CD14-positive monocyte (primary cell): ENCODE measurements around the gene PKD1L1. TPM values are rescaled to one million over a fixed set of nuclear protein-coding genes. Genes with fewer than 3 reads are reported as not detected.

Experiments used
- DNase-seq, 3 donors: peaks; one replicate each; pipeline ENCODE4 v3.0.0-alpha.2; 2011 to 2022
- H2AFZ ChIP-seq: 2 replicates; pipeline ENCODE4 v1.6.0; 2012; ENCODE audit warnings: mild to moderate bottlenecking, low read depth, low read length, inconsistent platforms; ENCODE audit not compliant: insufficient read depth, poor library complexity, severe bottlenecking
- H3K27ac ChIP-seq, 2 donors: 1 replicate in 1 of 2; 2 replicates in 1 of 2; pipeline ENCODE4 v1.5.1; 2012 to 2013; ENCODE audit warnings: low read length in 2 of 2, control low read depth in 1 of 2, inconsistent platforms in 1 of 2, low read depth in 1 of 2, mild to moderate bottlenecking in 1 of 2
- H3K27me3 ChIP-seq, 2 donors: one replicate each; pipeline versions ENCODE4 v1.6.0 to v1.6.1; 2011 to 2013; ENCODE audit warnings: low read length in 2 of 2; ENCODE audit not compliant: control insufficient read depth in 2 of 2, insufficient read depth in 2 of 2
- H3K36me3 ChIP-seq, 2 donors: replicated peaks in 1 of 2; 1 replicate in 1 of 2; 2 replicates in 1 of 2; pipeline versions ENCODE4 v1.5.1 to v1.6.1; 2012 to 2013; ENCODE audit warnings: low read length in 2 of 2, control low read depth in 1 of 2, inconsistent platforms in 1 of 2, mild to moderate bottlenecking in 1 of 2; ENCODE audit not compliant: insufficient read depth in 2 of 2, control insufficient read depth in 1 of 2
- H3K4me1 ChIP-seq, 2 donors: 1 replicate in 1 of 2; 2 replicates in 1 of 2; pipeline versions ENCODE4 v1.5.1 to v1.6.1; 2012 to 2013; ENCODE audit warnings: low read length in 2 of 2, control low read depth in 1 of 2, inconsistent platforms in 1 of 2, mild to moderate bottlenecking in 1 of 2, moderate library complexity in 1 of 2; ENCODE audit not compliant: insufficient read depth in 2 of 2, control insufficient read depth in 1 of 2
- H3K4me2 ChIP-seq: replicated peaks from 2 replicates; pipeline ENCODE3; 2012; ENCODE audit warnings: low read length, moderate library complexity, mild to moderate bottlenecking; ENCODE audit not compliant: poor library complexity, severe bottlenecking; ENCODE audit errors: extremely low read depth
- H3K4me3 ChIP-seq, 3 experiments: fragments of 200-600 bp in 1 of 3; sonication (generic) in 1 of 3; replicated peaks in 1 of 3; 1 replicate in 2 of 3; 2 replicates in 1 of 3; pipeline ENCODE4 v1.5.1; 2011 to 2013; ENCODE audit warnings: low read length in 3 of 3, mild to moderate bottlenecking in 3 of 3, control low read depth in 2 of 3, low read depth in 2 of 3, inconsistent platforms in 1 of 3, moderate library complexity in 1 of 3
- H3K79me2 ChIP-seq: 2 replicates; pipeline ENCODE4 v1.6.0; 2012; ENCODE audit warnings: mild to moderate bottlenecking, control low read depth, inconsistent platforms, low read length, moderate library complexity; ENCODE audit not compliant: insufficient read depth
- H3K9ac ChIP-seq: 2 replicates; pipeline ENCODE4 v1.6.0; 2017; ENCODE audit warnings: low read length, mild to moderate bottlenecking; ENCODE audit not compliant: insufficient read depth, poor library complexity, severe bottlenecking
- H3K9me3 ChIP-seq, 2 donors: replicated peaks in 1 of 2; 1 replicate in 1 of 2; 2 replicates in 1 of 2; pipeline versions ENCODE4 v1.5.1 to v1.6.1; 2012 to 2013; ENCODE audit warnings: low read length in 2 of 2, control low read depth in 1 of 2; ENCODE audit not compliant: control insufficient read depth in 1 of 2, insufficient read depth in 1 of 2
- H4K20me1 ChIP-seq: 2 replicates; pipeline ENCODE4 v1.6.0; 2012; ENCODE audit warnings: mild to moderate bottlenecking, low read length, control low read depth, moderate library complexity; ENCODE audit not compliant: insufficient read depth
- H3K27ac Mint-ChIP-seq, 7 donors: one replicate each; pipeline ENCODE4 v1.8.0; 2020; ENCODE audit warnings: mild to moderate bottlenecking in 7 of 7, mixed read lengths in 7 of 7, moderate library complexity in 6 of 7, inconsistent platforms in 2 of 7
- H3K27me3 Mint-ChIP-seq, 3 donors: one replicate each; pipeline ENCODE4 v1.8.0; 2021 to 2022; ENCODE audit warnings: low read depth in 3 of 3, mild to moderate bottlenecking in 3 of 3, mixed read lengths in 3 of 3, moderate library complexity in 3 of 3, inconsistent platforms in 1 of 3
- H3K36me3 Mint-ChIP-seq, 2 donors: one replicate each; pipeline ENCODE4 v1.8.0; 2020; ENCODE audit warnings: mixed read lengths in 2 of 2, inconsistent platforms in 1 of 2, mild to moderate bottlenecking in 1 of 2
- H3K4me1 Mint-ChIP-seq: one replicate; pipeline ENCODE4 v1.8.0; 2020; ENCODE audit warnings: mild to moderate bottlenecking, mixed read lengths
- H3K4me3 Mint-ChIP-seq, 2 donors: one replicate each; pipeline ENCODE4 v1.8.0; 2020; ENCODE audit warnings: mild to moderate bottlenecking in 2 of 2, mixed read lengths in 2 of 2, moderate library complexity in 1 of 2
- H3K9me3 Mint-ChIP-seq, 7 donors: one replicate each; pipeline ENCODE4 v1.8.0; 2020 to 2022; ENCODE audit warnings: mixed read lengths in 7 of 7, mild to moderate bottlenecking in 6 of 7, moderate library complexity in 6 of 7, inconsistent platforms in 2 of 7
- CTCF ChIP-seq: fragments of 200-600 bp; IDR thresholded peaks from one replicate; pipeline ENCODE4 v1.8.0; 2022; ENCODE audit warnings: antibody characterized with exemption, mild to moderate bottlenecking
- WGBS: methylation state at CpG from one replicate; pipeline ENCODE4 v1.1.5; 2013; ENCODE audit warnings: missing lambda C conversion rate; ENCODE audit not compliant: insufficient coverage; 5-methylcytosine and 5-hydroxymethylcytosine counted together
- intact Hi-C, 2 donors: fragments of 100-400 bp; cut with micrococcal nuclease; formaldehyde crosslinking; loops; one replicate each; pipeline versions ENCODE4 v1.15.0 to v1.15.1; 2023
- polyA plus RNA-seq, 3 donors: library from polyadenylated mRNA; depleted of rRNA in 1 of 3; unstranded in 2 of 3; stranded (reverse) in 1 of 3; fragments of 300-500 nt in 2 of 3; fragments of >200 nt in 1 of 3; fragmentation: Illumina TruSeq in 2 of 3; gene quantifications; 1 replicate in 2 of 3; 2 replicates in 1 of 3; pipeline ENCODE4 v1.2.3, GENCODE V29; 2012 to 2021

The PKD1L1 gene
- polyA plus RNA-seq, 3 donors, result 0.19 TPM; not detected in 2

GRCh38 chr7:47757921-47758411 is 190.3 kb downstream of the PKD1L1 start:
- intact Hi-C loops, result no loop called here
- H2AFZ ChIP-seq, result peak overlapping the region; percentile 11
- H3K9me3 ChIP-seq, result no peaks in the 10 kb centered on the region
- H3K4me3 Mint-ChIP-seq, result no peak overlapping the region
- no peak for TF ChIP-seq CTCF
- H3K27me3 ChIP-seq, result no peaks in the 10 kb centered on the region
- peaks cover 0 to 3% of the 10 kb centered on the region in 2 donors for H3K4me1 ChIP-seq
- no peak overlapping the region for H3K4me2 ChIP-seq
- 100% methylated on average over 1 of the region's 10 CpGs for WGBS
- no peaks in the 10 kb centered on the region for H3K4me1 Mint-ChIP-seq
- no peaks in the 10 kb centered on the region for H4K20me1 ChIP-seq
- H3K9me3 Mint-ChIP-seq, result peaks cover 0 to 2% (median 0%) of the 10 kb centered on the region in 7 donors
- peaks cover 0 to 2% (median 0%) of the 10 kb centered on the region in 3 donors for H3K27me3 Mint-ChIP-seq
- no peak for DNase-seq
- no peak overlapping the region for H3K4me3 ChIP-seq
- H3K36me3 Mint-ChIP-seq, result no peaks in the 10 kb centered on the region
- no peaks in the 10 kb centered on the region for H3K79me2 ChIP-seq
- H3K36me3 ChIP-seq, result no peaks in the 10 kb centered on the region
- no peak overlapping the region for H3K9ac ChIP-seq
- H3K27ac Mint-ChIP-seq, result peak overlapping the region in 1 of 7 donors; percentile 74
- no peak overlapping the region for H3K27ac ChIP-seq

DNA sequence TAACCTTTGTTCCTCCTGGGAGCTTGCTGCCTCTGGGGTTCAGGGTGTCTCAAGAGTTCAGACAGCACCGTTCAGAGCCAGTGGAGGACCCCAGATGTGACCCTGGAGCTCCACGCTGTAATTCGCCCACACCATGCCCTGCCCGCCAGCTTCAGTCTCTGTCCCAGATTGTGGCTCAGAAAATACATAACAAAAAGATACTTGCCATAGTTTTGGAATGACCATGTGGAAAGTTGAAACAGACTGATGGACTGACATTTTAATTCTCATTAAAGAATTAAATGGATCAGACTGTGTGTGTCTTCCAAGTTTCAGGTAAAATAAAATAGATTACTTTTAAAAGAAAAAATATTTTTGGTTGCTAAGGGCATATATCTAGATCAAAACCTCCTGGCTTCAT is 191.6 kb downstream of the PKD1L1 start:
- no peak for DNase-seq
- no peak overlapping the region for H2AFZ ChIP-seq
- 100% methylated on average over 3 of the region's 4 CpGs for WGBS
- peak overlapping the region in 1 of 7 donors; percentile 16 for H3K27ac Mint-ChIP-seq
- peaks cover 0 to 3% of the 10 kb centered on the region in 2 donors for H3K9me3 ChIP-seq
- H3K4me3 Mint-ChIP-seq, result no peak overlapping the region
- no peak overlapping the region for H3K9ac ChIP-seq
- H3K4me3 ChIP-seq, result no peak overlapping the region
- H3K4me1 Mint-ChIP-seq, result no peaks in the 10 kb centered on the region
- H3K27ac ChIP-seq, result no peak overlapping the region
- no peak overlapping the region for H3K4me2 ChIP-seq
- TF ChIP-seq CTCF, result no peak
- no peaks in the 10 kb centered on the region for H4K20me1 ChIP-seq
- H3K4me1 ChIP-seq, result peaks cover 0 to 3% of the 10 kb centered on the region in 2 donors
- no peaks in the 10 kb centered on the region for H3K36me3 ChIP-seq
- H3K36me3 Mint-ChIP-seq, result no peaks in the 10 kb centered on the region
- no peaks in the 10 kb centered on the region for H3K27me3 Mint-ChIP-seq
- intact Hi-C loops, result no loop called here
- no peaks in the 10 kb centered on the region for H3K27me3 ChIP-seq
- no peaks in the 10 kb centered on the region for H3K79me2 ChIP-seq
- H3K9me3 Mint-ChIP-seq, result peaks cover 0 to 6% (median 2%) of the 10 kb centered on the region in 7 donors
